GM10248 (cell line): Measurements from ENCODE around the gene LSM7.
"Not testable (repeated sequence)": the region's sequence is repeated elsewhere in the genome, so short reads cannot be mapped to it uniquely, and the experiment has no call there.

ENCODE experiments used
- CTCF ChIA-PET: fragments of 300-600 bp; sonication (Branson Sonifier 250); formaldehyde crosslinking; extraction: SDS; loops from one replicate; lab custom pipeline; 2021; ENCODE audit warnings: antibody characterized with exemption; lab: Yijun Ruan, JAX
- POLR2A ChIA-PET: fragments of 350-650 bp; sonication (Branson Sonifier 250); formaldehyde crosslinking; extraction: SDS; loops from one replicate; lab custom pipeline; 2020; ENCODE audit warnings: antibody characterized with exemption; lab: Yijun Ruan, JAX
- DNase-seq: peaks from one replicate; pipeline ENCODE4 v3.0.0; 2012; ENCODE audit errors: extremely low spot score
- TF ChIP-seq, protein P1 (sequence below): IDR thresholded peaks from 2 replicates; pipeline ENCODE4 v1.5.1; 2012; ENCODE audit warnings: mild to moderate bottlenecking, low read depth; ENCODE audit errors: extremely low read depth, missing control alignments, control extremely low read depth

The LSM7 gene

DNA sequence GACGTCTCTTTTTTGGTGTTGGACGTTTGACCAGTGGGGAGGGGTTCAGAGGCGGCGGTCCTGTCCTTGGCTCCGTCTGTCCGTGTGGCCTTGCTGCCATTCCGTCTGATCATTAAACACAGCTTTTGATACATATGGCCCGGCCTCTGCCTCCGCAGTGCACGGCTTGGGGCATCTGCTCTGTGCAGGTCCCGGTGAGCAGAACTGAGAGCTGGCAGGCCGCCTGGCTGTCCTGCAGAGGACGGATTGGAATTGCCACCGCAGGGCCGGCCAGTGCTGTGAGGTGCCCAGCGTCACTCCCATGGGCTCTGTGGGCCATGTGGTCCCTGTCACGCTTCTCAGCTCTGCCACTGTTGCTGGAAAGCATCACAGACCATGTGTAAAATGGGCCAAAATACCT, 26.3 kb upstream of the LSM7 start:
- no peak for DNase-seq
- ChIA-PET POLR2A (no interaction called here), CTCF (interaction anchor here (1.3 kb wide), 1 partner anchor 10 kb away, joined by 3 read pairs; no protein-coding TSS in a partner anchor)
- TF ChIP-seq, protein P1, sequence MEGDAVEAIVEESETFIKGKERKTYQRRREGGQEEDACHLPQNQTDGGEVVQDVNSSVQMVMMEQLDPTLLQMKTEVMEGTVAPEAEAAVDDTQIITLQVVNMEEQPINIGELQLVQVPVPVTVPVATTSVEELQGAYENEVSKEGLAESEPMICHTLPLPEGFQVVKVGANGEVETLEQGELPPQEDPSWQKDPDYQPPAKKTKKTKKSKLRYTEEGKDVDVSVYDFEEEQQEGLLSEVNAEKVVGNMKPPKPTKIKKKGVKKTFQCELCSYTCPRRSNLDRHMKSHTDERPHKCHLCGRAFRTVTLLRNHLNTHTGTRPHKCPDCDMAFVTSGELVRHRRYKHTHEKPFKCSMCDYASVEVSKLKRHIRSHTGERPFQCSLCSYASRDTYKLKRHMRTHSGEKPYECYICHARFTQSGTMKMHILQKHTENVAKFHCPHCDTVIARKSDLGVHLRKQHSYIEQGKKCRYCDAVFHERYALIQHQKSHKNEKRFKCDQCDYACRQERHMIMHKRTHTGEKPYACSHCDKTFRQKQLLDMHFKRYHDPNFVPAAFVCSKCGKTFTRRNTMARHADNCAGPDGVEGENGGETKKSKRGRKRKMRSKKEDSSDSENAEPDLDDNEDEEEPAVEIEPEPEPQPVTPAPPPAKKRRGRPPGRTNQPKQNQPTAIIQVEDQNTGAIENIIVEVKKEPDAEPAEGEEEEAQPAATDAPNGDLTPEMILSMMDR: no peak

DNA sequence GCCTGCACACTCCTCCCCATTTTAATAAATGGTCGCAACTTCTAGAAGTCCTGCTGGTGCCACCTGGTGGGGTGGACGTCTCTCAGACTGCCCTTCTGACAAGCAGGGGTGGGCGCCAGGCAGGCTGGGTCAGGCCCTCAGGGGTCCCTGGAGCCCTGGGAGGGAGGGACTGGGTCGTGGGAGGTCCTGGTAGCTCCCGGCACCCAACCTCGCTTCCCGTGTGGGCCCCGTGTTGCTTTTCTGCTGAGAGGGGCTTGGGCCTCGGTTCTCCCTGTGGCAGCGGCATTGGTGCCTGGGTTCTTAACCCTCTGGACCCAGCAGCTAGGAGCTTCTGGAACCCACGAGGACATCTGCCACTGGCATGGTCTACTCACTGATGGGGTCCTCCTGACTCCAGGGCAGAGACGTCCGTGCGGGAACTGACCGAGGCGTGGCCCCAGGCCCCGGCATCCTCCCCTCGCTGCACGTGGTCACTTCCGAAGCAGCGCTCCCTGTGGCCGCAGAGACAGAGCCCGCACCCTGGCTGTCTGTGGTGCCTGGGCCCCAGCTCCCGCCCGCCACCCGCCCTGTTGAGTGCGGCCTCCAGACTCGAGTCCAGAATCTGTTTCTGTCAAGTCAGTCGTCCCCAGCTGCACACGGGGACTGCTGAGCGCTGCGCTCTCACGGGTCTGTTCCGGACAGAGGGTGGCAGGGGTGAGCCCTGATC, 25.7 kb upstream of the LSM7 start:
- TF ChIP-seq, protein P1: no peak
- DNase-seq: no peak
- POLR2A ChIA-PET: interaction anchor here (0.5 kb wide), 1 partner anchor 124 kb away, joined by 9 read pairs; no protein-coding TSS in a partner anchor
- CTCF ChIA-PET: interaction anchor here (1.3 kb wide), 1 partner anchor 11 kb away, joined by 3 read pairs; no protein-coding TSS in a partner anchor

DNA sequence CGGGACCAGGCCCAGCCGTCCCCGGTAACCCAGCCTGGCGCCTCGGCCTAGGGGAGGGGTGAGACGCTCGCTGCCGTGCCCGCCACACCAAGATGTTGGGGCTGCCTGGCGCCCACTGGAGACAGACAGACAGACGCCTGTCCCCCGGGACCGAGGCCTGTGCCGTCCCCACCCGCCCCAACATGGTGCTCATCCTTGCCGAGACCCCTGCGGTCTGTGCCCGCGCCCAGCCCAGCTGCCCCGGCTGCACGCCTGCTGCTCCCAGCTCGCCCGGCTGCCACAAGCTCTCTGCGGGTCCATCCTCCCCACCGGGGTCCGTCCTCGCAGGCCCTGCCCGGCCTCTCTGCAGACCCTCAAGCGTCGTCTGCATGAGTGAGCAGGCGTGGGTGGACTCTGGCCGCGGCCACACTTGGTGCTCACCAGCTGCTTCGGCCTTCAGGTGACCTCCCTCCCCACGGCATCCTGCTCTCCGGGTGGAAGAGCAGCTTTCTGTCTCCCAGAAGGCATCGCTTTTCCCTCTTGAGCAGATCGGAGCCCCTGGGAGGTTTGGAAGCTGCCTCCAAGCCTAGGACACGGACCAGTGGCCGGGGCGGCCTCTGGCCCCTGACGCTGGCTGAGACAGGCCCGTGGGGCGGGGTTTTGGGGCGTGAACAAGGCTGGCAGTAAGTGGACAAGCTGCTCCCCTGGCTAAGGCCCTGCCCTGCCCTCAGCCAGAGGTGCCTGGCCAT, 24.9 kb upstream of the LSM7 start:
- DNase-seq: no peak
- POLR2A ChIA-PET: interaction anchor here (0.5 kb wide), 1 partner anchor 124 kb away, joined by 9 read pairs; no protein-coding TSS in a partner anchor
- TF ChIP-seq, protein P1: no peak
- CTCF ChIA-PET: no interaction called here

DNA sequence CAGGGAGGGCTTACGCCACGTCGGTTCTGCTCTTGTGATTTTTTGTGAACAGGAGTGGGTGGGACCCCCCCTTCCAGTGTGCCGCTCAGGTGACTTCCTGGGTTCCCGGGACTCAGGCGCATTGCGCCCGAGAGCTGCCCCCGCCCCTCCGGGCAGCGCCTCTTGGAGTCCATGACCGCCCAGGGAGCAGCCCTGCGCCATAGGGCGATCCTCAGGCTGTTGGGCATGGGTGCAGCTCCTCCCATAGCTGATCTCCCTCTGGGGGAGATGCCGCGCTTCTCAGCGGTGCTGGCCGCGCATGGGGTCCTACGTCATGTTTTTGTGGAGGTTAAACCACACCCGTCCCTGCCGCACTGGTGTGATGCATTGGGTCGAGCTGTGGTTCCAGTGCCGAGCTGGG, 23.7 kb upstream of the LSM7 start:
- ChIA-PET POLR2A (no interaction called here), CTCF (no interaction called here)
- no peak for DNase-seq
- TF ChIP-seq, protein P1: no peak

DNA sequence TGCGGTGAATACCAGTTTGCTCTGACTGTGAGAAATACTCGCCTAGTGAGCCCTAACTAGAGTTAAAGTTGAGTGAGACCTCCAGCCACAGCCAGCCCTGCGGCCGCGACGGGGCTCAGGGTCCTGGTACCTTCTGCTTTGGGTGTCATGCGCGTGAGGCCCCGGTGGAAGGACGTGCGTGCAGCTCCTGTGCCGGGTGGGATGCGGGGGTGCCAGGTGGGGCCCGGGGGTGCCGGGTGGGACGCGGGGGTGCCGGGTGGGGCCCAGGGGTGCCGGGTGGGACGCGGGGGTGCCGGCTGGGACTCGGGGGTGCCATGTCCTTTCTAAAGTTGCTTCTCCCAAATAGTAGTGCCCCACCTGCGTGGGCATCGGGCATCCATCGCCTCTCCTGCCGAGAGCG, 23.2 kb upstream of the LSM7 start:
- POLR2A ChIA-PET: no interaction called here
- TF ChIP-seq, protein P1: no peak
- no peak for DNase-seq
- CTCF ChIA-PET: no interaction called here

DNA sequence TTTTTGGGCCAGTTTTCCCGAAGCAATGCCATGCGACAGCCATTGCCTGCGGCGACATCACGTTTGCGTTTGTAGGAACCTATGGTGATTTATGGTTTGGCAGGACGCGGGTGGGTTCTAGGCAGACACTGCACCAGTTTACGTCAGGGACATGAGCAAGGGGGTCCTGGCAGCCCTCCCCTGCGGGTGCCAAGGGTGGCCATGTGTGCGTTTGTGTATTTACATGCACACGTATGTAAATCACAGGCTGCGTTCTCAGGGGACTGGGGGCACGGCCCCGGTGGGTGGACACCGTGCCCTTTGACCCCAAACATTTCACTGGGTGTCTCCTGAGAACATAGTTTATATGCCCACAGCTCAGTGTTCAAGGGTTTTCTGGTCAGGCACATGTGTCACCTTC, 22.3 kb upstream of the LSM7 start:
- POLR2A ChIA-PET: no interaction called here
- CTCF ChIA-PET: no interaction called here
- DNase-seq: no peak
- TF ChIP-seq, protein P1: no peak

DNA sequence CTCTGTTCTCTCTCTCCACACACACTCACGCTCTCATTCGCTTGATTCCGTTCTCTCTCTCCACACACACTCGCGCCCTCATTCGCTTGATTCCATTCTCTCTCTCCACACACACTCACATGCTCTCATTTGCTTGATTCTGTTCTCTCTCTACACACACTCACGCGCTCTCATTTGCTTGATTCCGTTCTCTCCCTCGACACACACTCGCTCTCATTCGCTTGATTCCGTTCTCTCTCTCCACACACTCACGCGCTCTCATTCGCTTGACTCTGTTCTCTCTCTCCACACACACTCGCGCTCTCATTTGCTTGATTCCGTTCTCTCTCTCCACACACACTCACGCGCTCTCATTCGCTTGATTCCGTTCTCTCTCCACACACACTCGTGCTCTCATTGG, 21.4 kb upstream of the LSM7 start:
- DNase-seq, POLR2A ChIA-PET, CTCF ChIA-PET: not testable (repeated sequence)
